GOT3 (cell line): ENCODE measurements around the gene UGT1A10.
"Not testable (repeated sequence)": the region's sequence is repeated elsewhere in the genome, so short reads cannot be mapped to it uniquely, and the experiment has no call there.

ENCODE experiments used
- DNase-seq: peaks from one replicate; lab custom pipeline; 2025; ENCODE audit warnings: mixed read lengths; lab: John Stamatoyannopoulos, UW

UGT1A10 gene

GRCh38 chr2:233743464-233744259, 107.4 kb downstream of the UGT1A10 start:
- no peak for DNase-seq

- DNase-seq, result no peak
Observed at GRCh38 chr2:233745073-233745755, 109.0 kb downstream of the UGT1A10 start.

- not testable (repeated sequence) for DNase-seq
Observed at GRCh38 chr2:233745838-233746237, 109.6 kb downstream of the UGT1A10 start.

- no peak for DNase-seq
Observed at GRCh38 chr2:233746475-233747282, 110.4 kb downstream of the UGT1A10 start.

- no peak for DNase-seq
Observed at GRCh38 chr2:233747283-233747544, 111.0 kb downstream of the UGT1A10 start.

GRCh38 chr2:233750689-233751088, 114.4 kb downstream of the UGT1A10 start:
- DNase-seq, result not testable (repeated sequence)

- DNase-seq, result not testable (repeated sequence)
Observed at GRCh38 chr2:233751212-233752009, 115.2 kb downstream of the UGT1A10 start.

GRCh38 chr2:233754872-233755611, 118.8 kb downstream of the UGT1A10 start:
- no peak for DNase-seq

GRCh38 chr2:233756429-233757081, 120.3 kb downstream of the UGT1A10 start:
- no peak for DNase-seq

- DNase-seq, result no peak
Observed at GRCh38 chr2:233758141-233758540, 121.9 kb downstream of the UGT1A10 start.

- DNase-seq, result no peak
Observed at GRCh38 chr2:233758849-233759248, 122.6 kb downstream of the UGT1A10 start.

- no peak for DNase-seq
Observed at GRCh38 chr2:233760043-233760442, 123.8 kb downstream of the UGT1A10 start, which contains the start of gene UGT1A1. TSS of gene UGT1A1 (plus strand) at chr2:233760270. CDS start at chr2:233760288, 18 bp downstream.

GRCh38 chr2:233761040-233761769, 125.0 kb downstream of the UGT1A10 start:
- no peak for DNase-seq

- DNase-seq, result no peak
Observed at GRCh38 chr2:233764264-233764663, 128.0 kb downstream of the UGT1A10 start.

- no peak for DNase-seq
Observed at GRCh38 chr2:233764761-233765160, 128.5 kb downstream of the UGT1A10 start.

GRCh38 chr2:233766416-233766815, 130.2 kb downstream of the UGT1A10 start:
- DNase-seq, result no peak

GRCh38 chr2:233768076-233768475, 131.8 kb downstream of the UGT1A10 start:
- DNase-seq, result no peak

GRCh38 chr2:233769260-233769659, 133.0 kb downstream of the UGT1A10 start:
- DNase-seq, result no peak

GRCh38 chr2:233772153-233772552, 135.9 kb downstream of the UGT1A10 start:
- DNase-seq, result no peak

GRCh38 chr2:233772583-233772982, 136.3 kb downstream of the UGT1A10 start:
- no peak for DNase-seq
